Measurements from ENCODE around the gene USP32. TPM values are rescaled to one million over a fixed set of nuclear protein-coding genes. Genes with fewer than 3 reads are reported as not detected.

The USP32 gene
- total RNA-seq, 1 experiment from 2014 or later = 73.5 TPM

GRCh38 chr17:60171753-60172079, 220.2 kb downstream of the USP32 start:
- Mint-ChIP-seq H3K27ac (peak overlapping the region in 1 of 3 experiments; percentile 66; a peak in 1 of 7 replicates), H3K27me3 (ENCODE audit: low read depth) (no peaks in the 10 kb centered on the region; the same call in 1 of the 2 replicates), H3K4me3 (no peak overlapping the region), H3K36me3 (ENCODE audit: insufficient read depth in 1 of 3, low read depth in 3 of 3) (peaks cover 0 to 8% (median 5%) of the 10 kb centered on the region in 3 experiments; a peak in 4 of 7 replicates), H3K4me1 (peaks cover 23 to 27% of the 10 kb centered on the region in 2 experiments), H3K9me3 (no peaks in the 10 kb centered on the region)
- no peak overlapping the region for H3K23ac ChIP-seq (ENCODE audit: insufficient read length, low read depth, low read length)
- no peak overlapping the region for H3K14ac ChIP-seq (ENCODE audit: insufficient read depth, low read length)
- no peaks in the 10 kb centered on the region for H4K20me1 ChIP-seq (ENCODE audit: control insufficient read depth, insufficient read depth, insufficient read length)
- no peak overlapping the region for H4K8ac ChIP-seq (replicated peaks; ENCODE audit: insufficient read length, low read depth, low read length)
- no peaks in the 10 kb centered on the region for H3K4me1 ChIP-seq (ENCODE audit: insufficient read depth, low read length)
- no peaks in the 10 kb centered on the region for H3K23me2 ChIP-seq (ENCODE audit: insufficient read length, low read depth, low read length, poor library complexity, severe bottlenecking)
- no peak overlapping the region for H4K91ac ChIP-seq (ENCODE audit: insufficient read length, low read depth, low read length)
- no peak overlapping the region for H3K18ac ChIP-seq (ENCODE audit: insufficient read length, low read depth, low read length)
- no peak for TF ChIP-seq CTCF (conservative IDR thresholded peaks at IDR 0.05)
- no peak for DNase-seq
- H3K27ac ChIP-seq (ENCODE audit: insufficient read length, low read depth, low read length) = no peak overlapping the region
- H3K27me3 ChIP-seq (ENCODE audit: insufficient read depth, low read length) = no peaks in the 10 kb centered on the region
- no peak overlapping the region for H2BK12ac ChIP-seq (ENCODE audit: insufficient read length, low read depth, low read length)
- H3K9ac ChIP-seq (ENCODE audit: extremely low read depth, insufficient read length, low read length) = no peak overlapping the region
- no peaks in the 10 kb centered on the region for H3K79me1 ChIP-seq (ENCODE audit: insufficient read depth, low read depth, low read length, poor library complexity, severe bottlenecking)
- H2AK5ac ChIP-seq (ENCODE audit: insufficient read length, low read length) = no peak overlapping the region
- H3K56ac ChIP-seq (ENCODE audit: insufficient read length, low read depth, low read length) = no peak overlapping the region
- H2BK15ac ChIP-seq (ENCODE audit: low read depth, low read length) = no peak overlapping the region
- H2BK20ac ChIP-seq (ENCODE audit: low read depth, low read length, poor library complexity, severe bottlenecking) = no peak overlapping the region
- H4K5ac ChIP-seq (ENCODE audit: insufficient read length, low read depth, low read length) = no peak overlapping the region
- H3K79me2 ChIP-seq (ENCODE audit: insufficient read depth, low read length) = no peaks in the 10 kb centered on the region
- H3K9me3 ChIP-seq (ENCODE audit: control insufficient read depth, low read depth, low read length) = no peaks in the 10 kb centered on the region
- H2AFZ ChIP-seq (ENCODE audit: low read length) = no peak overlapping the region
- no CpG with 5 or more reads among the region's 8 CpGs for WGBS (ENCODE audit: extremely low coverage, insufficient read length, low lambda C conversion rate)
- H3T11ph ChIP-seq (ENCODE audit: low read length) = no peak overlapping the region
- H2BK5ac ChIP-seq (ENCODE audit: insufficient read length, low read length) = no peak overlapping the region
- H3K4me2 ChIP-seq (ENCODE audit: insufficient read depth, insufficient read length, low read length) = no peak overlapping the region
- no peak overlapping the region for H3K4ac ChIP-seq (ENCODE audit: low read depth, low read length)
- H2BK120ac ChIP-seq (ENCODE audit: low read depth, low read length, poor library complexity, severe bottlenecking) = no peak overlapping the region
